NCI-H146 (cell line): Measurements from ENCODE around the gene ACOXL.
A peak's percentile ranks its signal among the peaks of the same experiment; 100 is the strongest.

Experiments used
- DNase-seq: peaks from one replicate; lab custom pipeline; 2025; lab: John Stamatoyannopoulos, UW

ACOXL gene

DNA sequence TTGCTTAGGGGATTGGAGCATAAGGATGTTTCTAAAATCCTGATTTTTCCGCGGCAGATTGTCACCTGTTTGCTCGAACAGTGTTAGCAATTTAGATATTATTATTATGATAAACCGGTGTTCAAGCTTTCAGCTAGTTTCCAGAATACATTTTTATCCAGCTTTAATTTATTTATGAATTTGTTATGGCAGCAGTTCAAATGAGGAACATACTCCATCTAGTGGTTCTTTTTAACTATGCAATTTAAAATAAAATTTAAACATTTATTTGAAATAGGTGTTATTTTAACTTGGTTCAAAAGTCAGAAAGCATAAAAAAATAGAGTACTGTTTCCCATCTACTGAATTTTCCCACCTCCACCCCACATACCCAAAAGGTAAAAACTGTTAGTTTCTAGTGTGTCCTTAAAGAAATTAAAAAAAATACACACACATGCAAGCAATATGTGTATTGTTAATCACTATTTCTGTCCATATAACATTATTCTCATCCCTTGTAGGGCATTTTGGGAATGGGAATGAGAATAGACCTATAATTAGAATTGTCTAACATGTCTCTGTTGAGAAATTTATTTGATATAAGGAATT lies 23.2 kb downstream of the ACOXL start:
- no peak for DNase-seq

DNA sequence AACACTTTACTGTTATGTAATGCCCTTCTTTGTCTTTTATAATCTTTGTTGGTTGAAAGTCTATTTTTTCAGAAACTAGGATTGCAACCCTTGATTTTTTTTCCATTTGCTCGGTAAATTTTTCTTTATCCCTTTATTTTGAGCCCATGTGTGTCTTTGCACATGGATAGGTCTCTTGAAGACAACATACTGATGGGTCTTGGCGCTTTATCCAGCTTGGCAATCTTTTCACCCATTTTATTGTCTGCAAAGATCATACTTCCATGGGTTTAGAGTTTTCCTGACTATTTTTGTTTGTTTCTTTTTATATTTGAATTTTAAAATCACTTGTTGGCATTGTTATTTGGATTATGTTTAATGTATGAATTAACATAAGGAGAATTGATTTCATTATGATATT lies 27.0 kb downstream of the ACOXL start:
- DNase-seq = no peak

DNA sequence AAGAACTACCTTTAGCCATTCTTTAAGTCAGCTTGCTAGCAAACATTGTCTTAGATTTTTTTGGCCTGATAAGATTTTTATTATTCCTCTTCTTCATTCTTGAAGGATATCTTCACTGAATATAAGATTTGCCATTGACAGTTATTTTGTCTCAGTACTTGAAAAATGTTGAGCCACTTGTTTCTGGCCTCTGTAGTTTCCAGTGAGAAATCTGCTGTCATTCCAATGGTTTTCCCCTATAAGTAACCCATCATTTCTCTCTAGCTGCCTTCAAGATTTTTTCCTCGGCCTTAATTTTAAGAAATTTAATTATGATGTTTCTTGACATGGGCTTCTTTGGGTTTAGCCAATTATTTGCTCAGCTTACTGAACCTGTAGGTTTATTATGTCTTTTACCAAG lies 32.6 kb downstream of the ACOXL start:
- DNase-seq = no peak

DNA sequence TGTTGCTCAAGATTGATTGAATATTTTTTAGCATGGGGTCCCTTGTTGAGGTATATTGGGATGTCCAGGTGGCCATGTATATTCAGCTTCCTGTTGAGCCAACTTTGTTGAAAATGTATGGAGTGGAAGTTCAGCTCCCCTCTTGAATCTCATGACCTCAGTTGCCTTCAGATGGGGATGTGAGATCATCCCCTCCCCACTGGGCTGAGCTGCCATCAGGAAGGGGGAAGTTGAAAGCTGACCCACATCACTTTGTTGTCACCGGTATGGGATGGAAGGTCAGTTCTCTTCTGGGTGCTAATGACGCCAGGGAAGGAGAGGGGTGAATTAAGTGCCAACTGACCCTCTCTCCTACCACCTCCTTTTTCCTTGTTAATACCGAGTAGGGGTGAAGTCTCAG lies 33.9 kb downstream of the ACOXL start:
- DNase-seq = no peak

DNA sequence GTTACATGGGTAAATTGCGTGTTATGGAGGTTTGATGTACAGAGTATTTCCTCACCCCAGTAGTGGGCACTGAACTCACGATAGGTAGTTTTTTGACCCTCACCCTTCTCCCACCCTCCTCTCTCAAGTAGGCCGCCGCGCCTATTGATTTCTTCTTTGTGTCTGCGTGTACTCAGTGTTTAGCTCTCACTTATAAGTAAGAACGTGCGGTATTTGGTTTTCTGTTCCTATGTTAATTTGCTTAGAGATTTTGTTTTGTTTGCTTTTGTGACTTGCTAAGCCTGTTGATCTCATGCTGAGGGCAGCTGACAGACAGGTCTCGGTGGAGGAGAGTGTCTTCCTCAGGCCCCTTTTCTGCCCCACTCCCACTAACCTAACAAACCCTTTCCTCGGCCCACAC lies 36.2 kb downstream of the ACOXL start:
- DNase-seq = peak; percentile 87

DNA sequence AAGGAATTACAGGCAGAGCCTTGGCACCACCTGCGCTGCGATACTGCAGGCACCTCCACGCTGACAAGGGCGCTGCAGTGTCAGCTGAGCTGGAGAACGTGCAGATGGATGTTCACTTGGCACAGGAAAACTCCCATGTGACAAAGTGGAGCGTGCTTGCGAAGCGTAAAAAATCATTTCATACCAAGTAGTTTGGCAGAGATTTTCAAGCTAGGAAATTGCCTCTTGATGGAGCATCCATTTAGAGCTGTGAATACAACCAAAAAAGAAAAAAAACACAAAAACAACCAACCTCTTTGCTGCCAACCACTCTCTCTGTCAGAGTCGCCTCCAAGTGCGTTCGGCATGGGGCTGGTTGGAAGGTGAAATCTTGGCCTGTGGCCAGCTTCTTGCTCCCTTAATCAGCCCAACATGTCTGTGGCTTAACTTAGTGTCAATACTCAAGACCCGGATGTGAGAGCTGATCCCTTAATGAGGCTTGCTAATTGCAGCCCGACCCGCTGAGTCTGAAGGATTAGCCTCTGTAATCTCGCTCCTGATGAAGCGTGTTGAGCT lies 38.1 kb downstream of the ACOXL start:
- DNase-seq = peak; percentile 94

DNA sequence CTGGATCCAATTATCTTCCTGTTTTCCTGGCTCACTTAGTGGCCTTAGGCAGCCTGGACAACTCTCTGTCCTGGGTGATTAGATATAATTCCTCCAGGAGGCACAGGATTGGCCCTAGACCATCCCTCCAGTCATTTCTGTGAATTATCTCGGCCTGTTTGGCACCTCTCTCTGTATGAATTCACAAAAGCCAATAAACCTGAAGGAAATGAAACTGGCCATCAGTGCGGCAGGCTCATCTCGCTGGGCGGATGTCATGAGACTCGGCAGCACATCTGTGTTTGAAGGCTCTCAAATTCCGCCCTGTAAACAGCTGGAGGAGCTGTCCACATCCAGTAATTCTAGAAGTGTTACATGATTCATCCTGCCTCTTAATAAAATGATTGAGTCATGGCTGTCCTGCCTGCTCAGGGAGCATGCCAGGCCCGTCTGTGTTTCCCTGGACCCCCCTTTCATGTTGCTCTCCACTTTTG lies 38.6 kb downstream of the ACOXL start:
- no peak for DNase-seq

DNA sequence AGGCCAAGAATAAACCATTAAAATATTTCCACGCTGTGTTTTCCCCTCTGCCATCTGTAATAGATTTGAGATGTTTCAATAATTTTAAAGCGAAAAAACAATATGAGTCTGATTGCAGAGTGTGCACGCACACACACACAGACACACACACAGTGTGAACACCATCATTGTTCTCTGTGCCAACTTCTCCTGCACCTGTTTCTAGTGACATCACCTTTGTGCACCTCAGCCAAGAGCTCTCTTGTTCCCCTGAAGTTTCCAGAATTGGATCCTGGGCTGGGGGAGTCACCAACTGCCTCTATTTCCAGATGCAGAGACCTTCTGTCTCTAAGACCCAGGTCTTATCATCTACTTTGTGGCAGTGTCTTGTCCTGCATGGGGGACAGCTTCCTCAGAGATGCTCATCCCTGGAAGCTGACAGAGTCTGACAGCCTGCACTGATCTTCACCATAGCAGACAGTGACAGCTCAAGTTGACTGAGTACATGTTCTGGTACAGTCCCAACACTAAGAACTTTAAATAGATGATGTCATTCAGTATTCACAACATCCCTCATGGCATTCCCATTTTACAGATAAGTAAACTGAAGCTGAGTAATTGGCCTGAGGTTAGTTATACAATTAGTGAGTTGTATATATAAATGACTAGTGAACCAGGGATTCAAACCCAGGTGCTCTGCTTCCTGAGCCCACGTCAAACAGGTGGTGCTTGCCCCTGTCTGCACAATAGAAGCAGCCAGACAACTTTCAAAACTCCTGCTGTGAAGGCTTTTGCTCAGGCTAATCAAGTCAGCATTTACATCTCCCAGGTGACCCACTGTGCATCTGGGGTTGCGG lies 39.4 kb downstream of the ACOXL start:
- peak; percentile 74 for DNase-seq

DNA sequence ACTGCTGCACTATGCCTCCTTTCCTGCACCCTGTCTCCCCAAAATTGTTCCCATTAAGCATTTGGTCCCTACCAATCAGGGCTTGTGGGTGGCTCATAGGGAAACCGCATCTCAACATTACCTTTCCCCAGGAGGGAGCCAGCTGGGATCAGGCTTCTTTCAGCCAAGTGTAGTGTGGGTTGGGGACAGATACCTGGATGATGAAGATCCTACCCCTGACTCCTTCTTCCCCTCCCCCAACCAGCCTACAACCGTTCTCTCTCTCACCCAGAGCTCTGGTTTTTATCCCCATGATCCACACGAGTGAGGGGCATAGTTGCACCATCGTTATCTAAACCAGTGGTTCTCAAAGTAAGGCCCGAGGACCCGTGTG lies 40.0 kb downstream of the ACOXL start:
- DNase-seq = no peak

DNA sequence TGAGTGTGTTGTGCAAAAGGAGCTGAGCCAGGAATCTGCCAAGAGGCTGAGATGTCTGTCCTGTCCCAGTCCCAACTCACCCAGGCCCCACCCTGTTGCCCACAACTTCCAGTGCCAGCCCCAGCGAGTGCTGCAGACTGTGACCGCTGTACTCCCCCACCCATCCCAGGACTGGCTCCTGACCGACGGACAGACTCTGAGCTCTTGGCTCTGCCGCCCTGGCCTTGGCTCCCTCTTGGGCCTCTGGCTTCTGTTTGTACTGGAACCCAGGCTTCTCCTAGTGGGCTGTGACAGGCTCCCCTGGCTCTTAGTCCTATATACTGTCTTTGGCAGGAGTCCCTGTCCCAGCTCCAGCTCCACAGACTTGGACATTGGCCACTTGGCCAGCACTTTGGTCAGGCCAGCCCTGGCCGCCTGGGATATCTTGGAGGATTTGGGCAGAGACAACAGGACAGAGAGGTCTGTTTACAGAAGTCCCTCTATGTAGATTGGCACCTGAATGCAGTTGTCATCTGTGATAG lies 41.1 kb downstream of the ACOXL start:
- DNase-seq = no peak

DNA sequence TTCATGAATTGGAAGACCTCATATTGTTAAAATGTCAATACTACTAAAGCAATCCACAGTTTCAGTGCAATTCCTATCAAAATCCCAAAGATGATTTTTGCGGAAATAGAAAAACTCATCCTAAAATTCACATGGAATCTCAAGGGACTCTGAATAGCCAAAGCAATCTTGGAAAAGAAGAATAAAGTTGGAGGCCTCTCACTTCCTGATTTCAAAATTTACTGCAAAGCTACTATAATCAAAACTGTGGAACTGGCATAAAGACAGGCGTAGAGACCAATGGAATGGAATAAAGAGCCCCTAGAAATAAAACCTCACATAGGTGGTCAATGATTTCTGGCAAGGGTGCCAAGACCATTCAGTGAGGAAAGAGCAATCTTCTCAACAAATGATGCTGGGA lies 42.3 kb downstream of the ACOXL start:
- DNase-seq = no peak

DNA sequence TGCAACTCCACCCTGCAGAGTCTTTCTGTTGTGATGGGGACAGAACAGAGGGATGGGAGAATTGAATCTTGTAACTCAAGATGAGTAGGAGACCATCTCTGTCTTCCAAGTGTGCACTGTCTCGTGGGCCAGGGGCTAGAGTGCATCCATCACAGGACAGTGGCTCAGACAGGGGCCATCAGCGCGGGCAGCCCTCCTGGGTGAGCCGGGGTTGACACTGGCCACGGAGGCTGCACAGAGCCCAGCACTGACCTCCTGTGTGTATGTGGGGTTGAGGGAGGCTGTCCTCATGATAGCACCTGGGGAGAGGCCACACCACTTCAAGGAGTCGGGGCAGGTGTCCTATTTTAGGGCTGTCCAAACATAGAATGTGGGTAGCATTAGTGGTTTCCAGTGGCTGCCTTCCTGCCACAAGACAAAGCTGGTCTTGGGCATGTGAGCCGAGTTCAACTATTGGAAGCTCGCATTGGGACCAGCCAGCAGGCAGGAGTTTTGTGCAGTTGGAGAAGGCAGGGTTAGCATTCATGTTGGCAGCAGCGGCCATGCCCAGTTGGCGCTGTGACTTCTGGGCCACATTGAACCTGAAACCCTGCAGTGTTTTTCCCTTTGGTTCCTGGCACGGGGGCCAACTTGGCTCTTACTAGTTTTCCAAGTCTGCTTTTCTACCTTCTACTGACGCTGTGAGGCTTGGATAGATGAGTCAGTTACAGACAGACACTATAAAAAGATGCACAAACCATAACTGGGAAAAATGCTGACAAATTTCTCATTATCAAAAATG lies 45.3 kb downstream of the ACOXL start:
- DNase-seq = no peak

DNA sequence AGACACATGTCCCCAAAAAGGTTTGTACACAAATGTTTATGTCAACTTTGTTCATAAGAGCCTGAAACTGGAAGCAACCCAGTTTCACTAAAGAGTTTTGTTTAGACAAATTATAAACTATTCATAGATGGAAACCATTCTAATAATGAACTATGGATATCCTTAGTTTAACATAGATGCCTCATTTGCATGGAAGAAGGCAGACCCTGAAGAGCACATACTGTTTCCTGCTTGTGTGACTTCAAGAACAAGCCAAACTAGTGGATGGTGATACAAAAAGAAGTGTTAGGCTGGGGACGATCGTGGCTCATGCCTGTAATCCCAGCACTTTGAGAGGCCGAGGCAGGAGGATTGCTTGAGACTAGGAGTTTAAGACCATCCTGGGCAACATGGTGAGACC lies 48.1 kb downstream of the ACOXL start:
- DNase-seq = no peak

DNA sequence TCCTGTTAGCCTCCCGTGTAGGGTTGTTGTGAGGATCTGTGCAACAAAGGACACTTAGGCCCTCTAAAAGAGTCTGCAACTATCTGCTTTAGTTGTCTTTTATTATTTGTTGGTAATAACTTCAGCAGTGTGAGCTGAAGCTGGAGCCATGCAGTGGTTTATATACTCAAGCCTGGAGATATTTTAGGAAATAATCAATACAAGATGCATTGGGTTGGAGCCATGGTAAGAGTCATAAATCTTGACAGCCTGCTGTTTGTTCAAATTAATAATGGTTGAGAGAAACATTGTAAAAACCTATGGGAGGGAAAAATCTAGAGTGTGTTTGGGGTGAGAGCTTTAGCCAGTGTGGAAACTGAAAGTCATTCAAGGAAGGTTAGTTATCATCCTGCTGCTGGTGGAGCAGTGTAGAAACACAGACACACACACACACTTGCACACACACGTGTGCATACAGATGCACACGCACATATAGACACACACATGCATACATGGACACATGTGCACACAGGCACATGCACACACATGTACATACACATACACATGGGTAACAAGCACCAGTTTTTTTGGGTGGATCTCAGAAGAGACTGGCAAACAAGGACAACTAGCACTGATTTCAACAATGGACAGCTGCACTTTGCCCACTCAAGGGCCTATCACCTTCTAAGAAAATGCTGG lies 51.0 kb downstream of the ACOXL start:
- no peak for DNase-seq

DNA sequence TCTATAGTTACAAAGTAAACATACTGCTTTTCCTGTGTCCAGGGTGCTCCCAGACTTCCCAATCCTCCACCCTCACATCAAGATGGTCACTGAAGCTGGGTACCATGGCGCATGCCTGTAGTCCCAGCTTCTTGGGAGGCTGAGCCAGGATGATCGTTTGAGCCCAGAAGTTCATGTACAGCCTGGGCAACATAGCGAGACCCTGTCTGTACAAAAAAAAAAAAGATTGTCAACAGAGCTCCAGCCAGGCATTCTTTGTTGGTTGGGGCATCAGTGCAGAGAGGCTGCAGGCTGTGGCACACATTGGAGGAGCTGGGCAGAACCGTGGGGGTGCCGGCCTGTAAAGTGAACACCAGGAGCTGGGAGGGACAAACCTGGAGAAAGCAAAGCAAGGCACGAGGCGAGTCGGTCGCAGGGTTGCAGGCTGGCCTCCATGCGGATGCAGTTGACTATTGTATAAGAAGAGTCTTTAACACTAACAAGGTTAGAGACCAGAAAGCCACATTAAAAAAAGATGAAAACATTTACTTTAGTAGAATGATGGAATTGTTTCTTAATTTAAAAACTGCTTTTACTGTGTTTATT lies 51.8 kb downstream of the ACOXL start:
- no peak for DNase-seq

DNA sequence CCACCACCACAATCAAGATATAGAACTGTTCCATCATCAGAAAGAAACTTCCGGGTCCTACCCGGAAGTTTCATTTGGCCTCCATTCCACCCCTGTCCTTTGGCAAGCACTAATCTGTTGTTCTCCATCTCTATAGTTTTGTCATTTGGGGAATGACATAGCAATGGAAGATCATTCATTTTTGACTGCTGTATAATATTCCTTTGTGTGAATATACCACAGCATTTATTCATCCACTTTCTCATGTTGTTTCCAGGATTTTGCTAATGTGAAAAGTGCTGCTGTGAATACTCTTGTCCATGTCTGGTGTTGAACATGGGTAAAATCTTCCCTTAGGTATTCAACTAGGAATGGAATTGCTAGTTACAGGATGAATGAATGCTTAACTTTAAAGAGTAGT lies 53.1 kb downstream of the ACOXL start:
- DNase-seq = no peak

DNA sequence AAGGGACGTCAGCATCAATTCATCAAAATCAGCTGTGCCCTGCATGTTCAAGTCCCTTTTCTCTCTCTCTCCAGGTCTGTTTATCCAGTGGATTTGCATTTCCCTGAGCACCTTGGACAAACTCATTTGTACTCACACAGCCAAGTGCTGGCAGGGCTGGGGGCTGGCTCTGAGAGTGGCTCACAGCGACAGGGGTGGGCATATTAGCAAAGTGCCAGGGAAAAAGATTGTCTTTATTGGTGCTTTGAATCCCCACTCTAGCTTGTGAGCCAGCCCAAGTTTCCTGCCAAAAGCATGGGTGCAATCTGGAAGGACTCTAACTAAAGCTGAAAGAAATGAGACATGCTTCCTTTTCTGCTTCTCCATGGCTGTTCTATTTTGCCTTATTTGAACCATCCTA lies 56.6 kb downstream of the ACOXL start:
- no peak for DNase-seq

DNA sequence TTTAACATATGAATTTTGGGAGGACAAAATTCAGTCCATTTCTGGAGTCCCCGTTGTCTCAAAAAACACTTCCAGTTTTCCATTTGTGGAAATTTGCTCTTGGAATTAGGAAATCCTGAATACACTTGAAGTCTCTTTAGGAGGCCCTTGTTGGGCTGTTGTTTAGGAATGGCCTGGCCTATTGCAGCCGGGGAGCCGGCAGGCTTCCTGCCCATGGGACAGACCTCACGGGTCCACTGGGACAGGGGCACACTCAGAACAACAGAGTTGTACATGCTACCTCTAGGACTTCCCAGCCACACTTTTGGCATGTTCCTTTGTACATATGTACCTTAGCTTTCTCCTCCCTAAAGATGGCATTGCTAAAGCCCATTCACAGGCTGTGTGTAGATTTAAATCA lies 57.3 kb downstream of the ACOXL start:
- DNase-seq = no peak

DNA sequence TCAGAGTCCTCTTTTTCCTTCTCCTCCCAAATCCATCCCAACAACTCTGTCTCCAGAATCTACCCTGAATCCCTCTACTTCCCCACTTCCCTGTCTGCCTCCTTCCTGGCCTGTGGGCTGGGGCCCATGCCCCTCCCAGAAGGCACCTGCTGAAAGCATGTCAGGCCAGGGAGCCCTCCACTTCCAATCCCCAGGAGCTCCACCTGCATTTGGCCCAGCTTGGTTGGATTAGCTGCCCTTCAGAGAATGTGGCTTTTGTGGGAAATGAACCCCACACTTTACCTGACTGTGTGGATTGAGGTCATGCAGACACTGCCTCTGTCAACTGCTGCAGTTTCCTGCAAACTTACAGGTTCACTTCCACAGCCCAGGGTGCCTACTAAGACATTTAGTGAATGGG lies 58.5 kb downstream of the ACOXL start:
- DNase-seq = no peak

DNA sequence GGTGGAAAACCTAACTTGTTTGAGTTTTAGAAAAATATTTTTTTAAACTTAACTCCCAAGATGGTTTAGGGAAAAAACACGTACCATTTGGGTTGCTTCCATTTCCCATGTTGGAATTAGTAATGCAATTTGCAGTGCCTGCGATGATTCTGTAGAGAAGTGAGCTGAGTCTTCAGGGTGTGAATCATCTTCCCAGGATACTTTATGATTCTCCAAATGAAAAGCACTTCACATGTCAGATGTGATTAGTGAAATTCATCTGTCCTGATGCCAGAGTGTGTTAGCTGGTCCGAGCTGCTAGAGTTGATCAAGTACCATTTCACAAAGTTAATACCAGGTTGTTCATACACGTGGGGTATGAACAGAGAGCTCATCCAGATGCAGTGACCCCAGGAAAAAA lies 59.1 kb downstream of the ACOXL start:
- DNase-seq = no peak

DNA sequence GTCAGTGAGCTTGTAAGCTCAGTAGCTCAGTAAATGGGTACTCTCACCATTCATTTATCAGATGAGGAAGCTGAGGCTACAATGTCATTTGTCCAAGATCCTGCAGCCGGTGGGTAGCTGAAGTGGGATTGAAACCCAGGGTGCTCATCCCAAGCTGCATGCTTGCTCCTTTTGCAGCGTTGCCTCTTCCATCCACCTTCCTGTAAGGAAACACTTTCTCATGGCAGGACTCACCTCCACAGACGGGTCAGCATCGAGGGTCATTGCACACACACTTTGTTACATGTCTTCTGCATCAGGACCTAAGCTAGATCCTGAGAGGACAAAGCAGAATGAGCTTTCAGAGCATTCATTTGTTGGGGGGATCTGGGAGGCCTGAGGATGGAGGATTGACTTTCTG lies 60.7 kb downstream of the ACOXL start:
- no peak for DNase-seq

DNA sequence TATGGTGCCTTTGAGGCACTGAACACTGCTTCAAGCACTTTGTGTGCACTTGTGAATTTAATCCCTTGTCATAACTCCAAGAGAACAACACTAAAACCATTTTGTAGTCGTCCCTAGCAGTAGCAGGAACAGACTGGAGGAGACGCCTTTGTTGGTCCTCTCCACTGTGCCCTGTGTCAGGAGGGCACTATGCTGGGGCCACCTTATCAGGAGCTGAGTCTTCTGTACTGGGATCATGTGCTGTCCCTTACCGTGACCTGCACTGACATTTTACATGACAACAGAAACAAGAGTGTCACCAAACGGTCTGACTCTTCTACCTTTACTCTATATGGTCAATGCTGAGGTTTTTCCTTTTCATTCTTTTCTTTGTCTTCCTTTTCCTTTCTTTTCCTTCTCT lies 62.0 kb downstream of the ACOXL start:
- DNase-seq = no peak
